ENCODE measurements around the gene RINL. TPM values are rescaled to one million over a fixed set of nuclear protein-coding genes. Genes with fewer than 3 reads are reported as not detected.

Gene RINL
- total RNA-seq, 1 donor from 2014 or later = 2.7 TPM

DNA sequence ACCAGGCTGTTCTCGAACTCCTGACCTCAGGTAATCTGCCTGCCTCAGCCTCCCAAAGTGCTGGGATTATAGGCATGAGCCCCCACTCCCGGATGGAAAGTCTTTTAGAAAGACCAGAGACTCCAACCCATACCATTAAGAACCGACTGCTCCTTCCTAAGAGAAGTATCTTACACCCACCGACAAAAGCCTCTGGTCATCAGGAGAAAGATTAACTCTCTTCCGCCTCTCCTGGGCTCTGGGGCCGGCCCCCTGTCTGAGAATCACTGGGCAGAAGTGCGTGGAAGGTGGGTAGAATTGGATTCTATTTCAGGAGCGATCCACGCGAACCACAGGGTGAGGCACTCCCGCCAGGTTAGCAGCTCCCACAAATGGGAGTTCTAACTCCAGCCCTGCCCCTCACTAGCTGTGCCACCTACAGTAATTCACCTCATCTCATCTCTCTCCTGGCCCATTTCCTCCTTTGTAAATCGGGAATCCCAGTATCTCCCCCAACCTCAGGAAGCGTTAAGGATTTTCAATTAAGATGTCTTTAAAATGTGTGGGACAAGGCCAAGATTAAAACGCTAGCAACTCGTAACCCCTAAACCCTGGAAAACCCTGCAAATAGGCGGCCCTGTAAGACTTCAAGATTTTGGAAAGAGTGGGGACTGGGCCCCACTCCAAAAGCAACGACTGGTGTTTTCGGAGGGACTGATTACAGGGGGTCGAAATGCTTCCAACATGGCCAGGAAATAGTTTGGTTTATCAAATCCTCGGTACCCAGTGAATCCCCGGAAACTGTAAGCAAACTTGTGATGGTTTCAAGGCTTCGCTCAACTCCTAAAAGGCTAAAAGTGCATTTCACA is 29.6 kb downstream of the RINL start:
- TF ChIP-seq, protein P1, sequence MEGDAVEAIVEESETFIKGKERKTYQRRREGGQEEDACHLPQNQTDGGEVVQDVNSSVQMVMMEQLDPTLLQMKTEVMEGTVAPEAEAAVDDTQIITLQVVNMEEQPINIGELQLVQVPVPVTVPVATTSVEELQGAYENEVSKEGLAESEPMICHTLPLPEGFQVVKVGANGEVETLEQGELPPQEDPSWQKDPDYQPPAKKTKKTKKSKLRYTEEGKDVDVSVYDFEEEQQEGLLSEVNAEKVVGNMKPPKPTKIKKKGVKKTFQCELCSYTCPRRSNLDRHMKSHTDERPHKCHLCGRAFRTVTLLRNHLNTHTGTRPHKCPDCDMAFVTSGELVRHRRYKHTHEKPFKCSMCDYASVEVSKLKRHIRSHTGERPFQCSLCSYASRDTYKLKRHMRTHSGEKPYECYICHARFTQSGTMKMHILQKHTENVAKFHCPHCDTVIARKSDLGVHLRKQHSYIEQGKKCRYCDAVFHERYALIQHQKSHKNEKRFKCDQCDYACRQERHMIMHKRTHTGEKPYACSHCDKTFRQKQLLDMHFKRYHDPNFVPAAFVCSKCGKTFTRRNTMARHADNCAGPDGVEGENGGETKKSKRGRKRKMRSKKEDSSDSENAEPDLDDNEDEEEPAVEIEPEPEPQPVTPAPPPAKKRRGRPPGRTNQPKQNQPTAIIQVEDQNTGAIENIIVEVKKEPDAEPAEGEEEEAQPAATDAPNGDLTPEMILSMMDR (IDR thresholded peaks at IDR 0.05; ENCODE audit: partially characterized antibody, unreplicated experiment) = no peak
- DNase-seq = no peak
- H3K4me1 Mint-ChIP-seq (ENCODE audit: low read depth, unreplicated experiment) = peaks cover 12% of the 10 kb centered on the region
- peak overlapping the region; percentile 77 for H3K27ac Mint-ChIP-seq (ENCODE audit: unreplicated experiment)
- peaks cover 27% of the 10 kb centered on the region for H3K9me3 Mint-ChIP-seq (ENCODE audit: unreplicated experiment)
- H3K27me3 Mint-ChIP-seq (ENCODE audit: unreplicated experiment) = peaks cover 23% of the 10 kb centered on the region
- peaks cover 4% of the 10 kb centered on the region for H3K36me3 Mint-ChIP-seq (ENCODE audit: unreplicated experiment)
- H3K4me3 Mint-ChIP-seq (ENCODE audit: unreplicated experiment) = peak overlapping the region; percentile 95

- Mint-ChIP-seq H3K4me1 (ENCODE audit: low read depth, unreplicated experiment) (peaks cover 7% of the 10 kb centered on the region), H3K27me3 (ENCODE audit: unreplicated experiment) (peaks cover 24% of the 10 kb centered on the region), H3K9me3 (ENCODE audit: unreplicated experiment) (peaks cover 22% of the 10 kb centered on the region), H3K36me3 (ENCODE audit: unreplicated experiment) (peaks cover 4% of the 10 kb centered on the region), H3K27ac (ENCODE audit: unreplicated experiment) (peak overlapping the region; percentile 22), H3K4me3 (ENCODE audit: unreplicated experiment) (no peak overlapping the region)
- no peak for DNase-seq
- TF ChIP-seq, protein P1 (IDR thresholded peaks at IDR 0.05; ENCODE audit: partially characterized antibody, unreplicated experiment) = no peak
Measured at GRCh38 chr19:38846097-38846496, 32.0 kb downstream of the RINL start.

DNA sequence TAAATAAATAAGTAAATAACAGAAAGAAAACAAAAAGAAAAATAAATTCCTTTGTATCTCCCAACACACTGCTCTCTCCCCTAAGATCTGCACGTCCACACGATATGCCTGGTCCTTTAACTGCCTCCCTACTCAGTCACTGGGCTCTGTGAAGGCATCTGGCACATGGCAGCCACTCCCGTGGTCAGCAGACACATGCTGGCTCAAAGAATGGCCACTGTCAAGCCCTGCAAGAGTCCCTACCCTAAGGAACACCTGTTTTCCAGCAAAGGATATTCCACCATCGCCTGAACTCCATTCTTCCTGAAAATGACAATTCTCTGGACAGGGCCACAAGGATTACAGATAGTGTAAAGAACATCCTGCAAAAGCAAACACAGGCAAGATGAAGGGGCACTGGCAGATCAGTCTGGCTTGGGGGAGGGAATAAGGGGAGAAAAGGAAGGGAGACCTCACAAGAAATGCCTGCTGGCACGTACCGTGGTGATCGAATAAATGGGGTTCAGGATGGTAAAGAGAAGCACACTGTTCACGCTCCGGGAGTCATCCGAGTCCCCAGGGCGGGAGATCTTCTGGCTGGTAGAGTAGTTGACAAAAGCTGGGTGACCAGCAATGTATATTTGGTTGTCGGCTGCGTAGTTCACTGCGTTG is 32.6 kb downstream of the RINL start:
- H3K9me3 Mint-ChIP-seq (ENCODE audit: unreplicated experiment) = peaks cover 17% of the 10 kb centered on the region
- TF ChIP-seq, protein P1 (IDR thresholded peaks at IDR 0.05; ENCODE audit: partially characterized antibody, unreplicated experiment) = no peak
- H3K36me3 Mint-ChIP-seq (ENCODE audit: unreplicated experiment) = peaks cover 4% of the 10 kb centered on the region
- H3K27me3 Mint-ChIP-seq (ENCODE audit: unreplicated experiment) = peaks cover 20% of the 10 kb centered on the region
- H3K27ac Mint-ChIP-seq (ENCODE audit: unreplicated experiment) = peak overlapping the region; percentile 22
- DNase-seq = no peak
- H3K4me3 Mint-ChIP-seq (ENCODE audit: unreplicated experiment) = peak overlapping the region; percentile 55
- H3K4me1 Mint-ChIP-seq (ENCODE audit: low read depth, unreplicated experiment) = peaks cover 7% of the 10 kb centered on the region

DNA sequence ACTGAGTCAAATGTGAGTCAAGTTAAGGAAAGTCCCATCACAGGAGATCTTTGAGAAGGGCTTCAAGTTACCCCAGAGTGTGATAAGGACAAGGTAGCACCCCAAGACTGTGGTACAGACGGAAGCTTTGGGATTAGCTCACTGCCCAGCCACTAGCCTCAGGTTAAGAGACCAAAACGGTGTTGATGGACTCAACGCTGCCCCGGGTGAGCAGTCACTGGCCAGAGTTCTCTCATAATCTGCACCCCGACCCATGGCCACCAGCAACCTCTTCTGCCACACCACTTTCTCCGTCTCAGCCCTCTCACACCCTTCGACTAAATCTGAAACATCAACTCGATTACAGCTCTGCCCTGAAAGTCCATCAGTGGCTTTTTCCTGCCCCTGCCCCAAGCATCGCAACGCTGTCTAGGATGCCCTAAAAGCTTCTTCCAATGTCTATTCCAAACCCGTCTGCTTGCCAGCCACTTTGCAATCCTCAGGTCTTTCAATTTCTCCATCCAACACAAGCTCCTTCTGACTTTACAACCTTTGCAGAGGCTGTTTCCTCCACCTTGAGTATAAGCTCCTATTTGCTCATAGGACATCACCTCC is 33.9 kb downstream of the RINL start:
- no peak overlapping the region for H3K27ac Mint-ChIP-seq (ENCODE audit: unreplicated experiment)
- H3K9me3 Mint-ChIP-seq (ENCODE audit: unreplicated experiment) = peaks cover 13% of the 10 kb centered on the region
- H3K4me1 Mint-ChIP-seq (ENCODE audit: low read depth, unreplicated experiment) = peaks cover 7% of the 10 kb centered on the region
- TF ChIP-seq, protein P1 (IDR thresholded peaks at IDR 0.05; ENCODE audit: partially characterized antibody, unreplicated experiment) = no peak
- no peak for DNase-seq
- peaks cover 4% of the 10 kb centered on the region for H3K36me3 Mint-ChIP-seq (ENCODE audit: unreplicated experiment)
- H3K4me3 Mint-ChIP-seq (ENCODE audit: unreplicated experiment) = no peak overlapping the region
- H3K27me3 Mint-ChIP-seq (ENCODE audit: unreplicated experiment) = peaks cover 15% of the 10 kb centered on the region

Measured in glutamatergic neuron (in vitro differentiated cells).